ENCODE results near the gene CORO7.

DNA sequence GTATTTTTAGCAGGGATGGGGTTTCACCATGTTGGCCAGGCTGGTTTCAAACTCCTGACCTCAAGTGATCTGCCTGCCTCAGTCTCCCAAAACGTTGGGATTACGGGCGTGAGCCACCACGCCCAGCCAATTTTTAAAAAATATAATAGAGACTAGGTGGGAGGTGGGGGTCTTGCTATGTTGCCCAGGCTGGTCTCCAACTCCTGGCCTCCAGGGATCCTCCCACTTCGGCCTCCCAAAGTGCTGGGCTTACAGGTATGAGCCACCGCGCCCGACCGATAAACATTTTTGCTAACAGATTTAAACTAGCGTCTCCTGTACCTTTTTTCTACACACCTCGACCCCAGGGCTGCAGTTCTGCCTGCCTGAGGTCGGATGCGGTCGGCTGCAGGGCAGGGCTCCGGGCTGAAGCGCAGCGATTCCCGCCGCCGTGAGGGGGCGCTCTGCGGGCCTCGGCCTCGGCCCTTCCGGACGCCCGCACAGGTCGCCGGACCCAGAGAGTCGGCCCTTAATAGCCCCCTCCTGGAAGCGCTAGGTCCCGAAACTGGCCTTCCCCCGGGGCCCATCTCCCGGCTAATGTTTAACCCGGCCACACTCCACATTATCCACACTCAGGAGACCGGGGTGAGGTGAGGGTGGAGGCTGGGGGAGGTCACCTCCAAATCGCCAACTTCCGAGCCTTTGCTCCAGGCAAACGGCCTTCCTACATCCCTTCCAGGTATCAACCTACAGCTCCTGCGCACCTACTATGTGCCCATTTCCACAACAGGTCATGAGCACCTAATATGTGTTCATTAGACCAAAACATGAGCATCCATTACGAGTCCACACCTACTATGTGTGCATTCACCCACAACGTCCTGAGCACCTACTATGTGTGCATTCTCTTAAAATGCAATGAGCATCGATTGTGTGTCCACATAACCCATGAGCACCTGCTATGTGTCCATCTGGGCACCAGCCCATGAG is 102.5 kb downstream of the CORO7 start:
- TF ChIP-seq CTCF (IDR thresholded peaks at IDR 0.05) (peak in 3 of 4 experiments; percentile 51 to 77 (median 54)), POLR2AphosphoS5 (IDR thresholded peaks at IDR 0.05) (no peak), EP300 (IDR thresholded peaks at IDR 0.05) (no peak)

Measured in gastroesophageal sphincter (tissue), 3 donors.